ENCODE measurements around the gene KIF26B. TPM values are rescaled to one million over a fixed set of nuclear protein-coding genes. Genes with fewer than 3 reads are reported as not detected.
A peak's percentile ranks its signal among the peaks of the same experiment; 100 is the strongest.

The KIF26B gene
- total RNA-seq, 2 donors from 2014 or later, result 0.30 to 0.35 TPM

DNA sequence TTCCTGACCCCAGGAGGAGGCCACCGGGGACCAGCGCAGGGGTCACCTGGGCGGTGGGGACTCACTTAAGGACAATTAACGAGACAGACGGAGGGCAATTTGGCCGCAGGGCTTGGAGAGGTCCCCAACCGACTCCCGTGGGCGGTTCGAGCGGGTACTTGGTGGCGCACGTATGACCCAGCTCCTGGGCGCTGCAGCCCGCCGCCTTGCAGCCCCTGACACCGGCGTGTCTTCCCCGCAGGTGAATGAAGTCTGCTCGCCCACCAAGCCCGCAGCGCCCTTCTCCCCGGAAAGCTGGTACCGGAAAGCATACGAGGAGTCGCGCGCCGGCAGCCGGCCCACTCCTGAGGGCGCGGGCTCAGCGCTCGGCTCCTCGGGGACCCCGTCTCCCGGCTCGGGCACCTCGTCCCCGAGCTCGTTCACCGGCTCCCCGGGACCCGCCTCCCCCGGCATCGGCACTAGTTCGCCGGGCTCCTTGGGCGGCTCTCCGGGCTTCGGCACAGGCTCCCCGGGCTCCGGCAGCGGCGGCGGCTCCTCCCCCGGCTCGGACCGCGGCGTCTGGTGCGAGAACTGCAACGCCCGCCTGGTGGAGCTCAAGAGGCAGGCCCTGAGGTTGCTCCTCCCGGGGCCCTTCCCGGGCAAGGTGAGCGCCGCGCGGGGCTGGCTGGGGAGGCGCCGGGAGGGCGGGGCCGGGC, 1.4 kb downstream of the KIF26B start:
- peak overlapping the region; percentile 41 for H3K4me3 ChIP-seq
- no peak overlapping the region for H3K27ac ChIP-seq
- H3K27me3 ChIP-seq, result peaks cover 54% of the 10 kb centered on the region
- peaks cover 22% of the 10 kb centered on the region for H3K4me1 ChIP-seq
- no peaks in the 10 kb centered on the region for H3K9me3 ChIP-seq
- peak; percentile 87 for DNase-seq
- H3K36me3 ChIP-seq, result no peaks in the 10 kb centered on the region
- H3K9ac ChIP-seq (ENCODE audit: low read depth in 2 of 2, low read length in 2 of 2), result no peak overlapping the region
- peak; percentile 62 for TF ChIP-seq CTCF (IDR thresholded peaks at IDR 0.05)
- intact Hi-C loops (cut with DNase I), result loop anchor here (5.0 to 10.0 kb wide), 4 partner anchors 121 to 1339 kb away; no protein-coding TSS in a partner anchor

- intact Hi-C loops (cut with DNase I), result loop anchor here (5.0 to 10.0 kb wide), 4 partner anchors 120 to 1338 kb away; no protein-coding TSS in a partner anchor
- no peaks in the 10 kb centered on the region for H3K36me3 ChIP-seq
- no peak overlapping the region for H3K27ac ChIP-seq
- H3K4me1 ChIP-seq, result peaks cover 22% of the 10 kb centered on the region
- H3K27me3 ChIP-seq, result peaks cover 54% of the 10 kb centered on the region
- peak; percentile 22 for DNase-seq
- peak overlapping the region in 1 of 2 donors; percentile 6 for H3K9ac ChIP-seq (ENCODE audit: low read depth in 2 of 2, low read length in 2 of 2)
- no peak for TF ChIP-seq CTCF (IDR thresholded peaks at IDR 0.05)
- no peaks in the 10 kb centered on the region for H3K9me3 ChIP-seq
- H3K4me3 ChIP-seq, result peak overlapping the region; percentile 41
These were observed 2.1 kb downstream of the KIF26B start for GRCh38 chr1:245156736-245157505.

GRCh38 chr1:245158913-245159312, 4.1 kb downstream of the KIF26B start:
- no peak overlapping the region for H3K4me3 ChIP-seq
- H3K27me3 ChIP-seq, result peaks cover 41% of the 10 kb centered on the region
- DNase-seq, result no peak
- H3K36me3 ChIP-seq, result no peaks in the 10 kb centered on the region
- no peak overlapping the region for H3K27ac ChIP-seq
- no peak for TF ChIP-seq CTCF (IDR thresholded peaks at IDR 0.05)
- peaks cover 18% of the 10 kb centered on the region for H3K4me1 ChIP-seq
- no peaks in the 10 kb centered on the region for H3K9me3 ChIP-seq
- intact Hi-C loops (cut with DNase I), result loop anchor here (5.0 to 10.0 kb wide), 4 partner anchors 118 to 1336 kb away; no protein-coding TSS in a partner anchor
- H3K9ac ChIP-seq (ENCODE audit: low read depth in 2 of 2, low read length in 2 of 2), result no peak overlapping the region

- Histone ChIP-seq H3K27me3 (peaks cover 27% of the 10 kb centered on the region), H3K9ac (ENCODE audit: low read depth in 2 of 2, low read length in 2 of 2) (no peak overlapping the region), H3K27ac (no peak overlapping the region), H3K4me3 (no peak overlapping the region), H3K9me3 (no peaks in the 10 kb centered on the region), H3K4me1 (peaks cover 13% of the 10 kb centered on the region), H3K36me3 (no peaks in the 10 kb centered on the region)
- intact Hi-C loops (cut with DNase I), result no loop called here
- no peak for DNase-seq
- no peak for TF ChIP-seq CTCF (IDR thresholded peaks at IDR 0.05)
These were observed 5.5 kb downstream of the KIF26B start for GRCh38 chr1:245160288-245160687.

- intact Hi-C loops (cut with DNase I), result no loop called here
- H3K9me3 ChIP-seq, result no peaks in the 10 kb centered on the region
- no peak for TF ChIP-seq CTCF (IDR thresholded peaks at IDR 0.05)
- no peak overlapping the region for H3K27ac ChIP-seq
- no peak overlapping the region for H3K9ac ChIP-seq (ENCODE audit: low read depth in 2 of 2, low read length in 2 of 2)
- peaks cover 22% of the 10 kb centered on the region for H3K27me3 ChIP-seq
- peaks cover 7% of the 10 kb centered on the region for H3K4me1 ChIP-seq
- DNase-seq, result no peak
- H3K36me3 ChIP-seq, result no peaks in the 10 kb centered on the region
- H3K4me3 ChIP-seq, result no peak overlapping the region
These were observed 6.1 kb downstream of the KIF26B start for GRCh38 chr1:245160741-245161400.
